Measurements from ENCODE around the gene ZFP36.

ZFP36 gene

GRCh38 chr19:39419003-39419402 is 12.4 kb downstream of the ZFP36 start:
- no peak for DNase-seq (ENCODE audit: low read depth, low spot score)

GRCh38 chr19:39420769-39421168 is 14.1 kb downstream of the ZFP36 start:
- DNase-seq (ENCODE audit: low read depth, low spot score), result no peak

GRCh38 chr19:39422020-39422419 is 15.4 kb downstream of the ZFP36 start:
- DNase-seq (ENCODE audit: low read depth, low spot score), result no peak

GRCh38 chr19:39423258-39424086 is 16.8 kb downstream of the ZFP36 start:
- no peak for DNase-seq (ENCODE audit: low read depth, low spot score)

- no peak for DNase-seq (ENCODE audit: low read depth, low spot score)
Measured at GRCh38 chr19:39424934-39425333, 18.3 kb downstream of the ZFP36 start.

GRCh38 chr19:39425744-39426143 is 19.1 kb downstream of the ZFP36 start:
- no peak for DNase-seq (ENCODE audit: low read depth, low spot score)

- no peak for DNase-seq (ENCODE audit: low read depth, low spot score)
Measured at GRCh38 chr19:39426170-39426569, 19.5 kb downstream of the ZFP36 start.

- DNase-seq (ENCODE audit: low read depth, low spot score), result no peak
Measured at GRCh38 chr19:39427707-39428106, 21.1 kb downstream of the ZFP36 start.

GRCh38 chr19:39428283-39429112 is 21.9 kb downstream of the ZFP36 start:
- no peak for DNase-seq (ENCODE audit: low read depth, low spot score)

- DNase-seq (ENCODE audit: low read depth, low spot score), result peak; percentile 53
Measured at GRCh38 chr19:39430675-39431593, 24.3 kb downstream of the ZFP36 start.

- DNase-seq (ENCODE audit: low read depth, low spot score), result no peak
Measured at GRCh38 chr19:39432677-39433025, 26.0 kb downstream of the ZFP36 start.

- no peak for DNase-seq (ENCODE audit: low read depth, low spot score)
Measured at GRCh38 chr19:39433480-39434079, 26.9 kb downstream of the ZFP36 start.

GRCh38 chr19:39434123-39435076 is 27.8 kb downstream of the ZFP36 start:
- no peak for DNase-seq (ENCODE audit: low read depth, low spot score)

- DNase-seq (ENCODE audit: low read depth, low spot score), result peak; percentile 99
Measured at GRCh38 chr19:39435499-39436349, 29.1 kb downstream of the ZFP36 start, which contains the start of gene RPS16. TSS of gene RPS16 (minus strand) at chr19:39435949. CDS start at chr19:39435895, 54 bp downstream.

- no peak for DNase-seq (ENCODE audit: low read depth, low spot score)
Measured at GRCh38 chr19:39436350-39436716, 29.7 kb downstream of the ZFP36 start.

- DNase-seq (ENCODE audit: low read depth, low spot score), result no peak
Measured at GRCh38 chr19:39438270-39438934, 31.8 kb downstream of the ZFP36 start.

- DNase-seq (ENCODE audit: low read depth, low spot score), result no peak
Measured at GRCh38 chr19:39444598-39445195, 38.0 kb downstream of the ZFP36 start.
